ENCODE data around the gene PTEN. TPM values are rescaled to one million over a fixed set of nuclear protein-coding genes. Genes with fewer than 3 reads are reported as not detected.
"Not testable (repeated sequence)": the region's sequence is repeated elsewhere in the genome, so short reads cannot be mapped to it uniquely, and the experiment has no call there.

PTEN gene
- total RNA-seq, 1 donor from 2014 or later = 212 TPM

DNA sequence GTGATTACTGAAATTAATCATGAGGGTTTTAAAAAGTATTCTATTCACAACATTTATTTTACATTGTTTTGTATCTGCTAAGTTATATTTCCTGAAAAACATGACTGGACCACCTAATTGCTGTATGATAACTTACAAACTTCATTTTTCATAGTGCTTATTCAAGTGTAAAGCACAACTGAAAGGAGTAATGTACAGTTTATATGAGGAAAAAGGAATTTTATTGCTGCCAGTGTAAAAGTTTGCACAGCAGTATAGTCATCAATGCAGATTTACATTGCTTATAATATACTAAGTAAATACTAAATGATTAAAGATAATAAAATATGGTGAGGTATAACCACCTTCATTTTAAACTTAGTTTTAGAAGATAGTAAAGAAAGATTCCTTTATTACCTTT, 4.0 kb downstream of the PTEN start:
- FAIRE-seq (no peak), DNase-seq (ENCODE audit: low spot score in 2 of 2) (no peak)

- no peak for FAIRE-seq
- no peak for DNase-seq (ENCODE audit: low spot score in 2 of 2)
Observed at GRCh38 chr10:87868277-87868676, 4.9 kb downstream of the PTEN start.

- not testable (repeated sequence) for FAIRE-seq; DNase-seq (ENCODE audit: low spot score in 2 of 2)
Observed at GRCh38 chr10:87869139-87869538, 5.7 kb downstream of the PTEN start.

- DNase-seq (ENCODE audit: low spot score in 2 of 2) (no peak), FAIRE-seq (no peak)
Observed at GRCh38 chr10:87869773-87870551, 6.5 kb downstream of the PTEN start.

DNA sequence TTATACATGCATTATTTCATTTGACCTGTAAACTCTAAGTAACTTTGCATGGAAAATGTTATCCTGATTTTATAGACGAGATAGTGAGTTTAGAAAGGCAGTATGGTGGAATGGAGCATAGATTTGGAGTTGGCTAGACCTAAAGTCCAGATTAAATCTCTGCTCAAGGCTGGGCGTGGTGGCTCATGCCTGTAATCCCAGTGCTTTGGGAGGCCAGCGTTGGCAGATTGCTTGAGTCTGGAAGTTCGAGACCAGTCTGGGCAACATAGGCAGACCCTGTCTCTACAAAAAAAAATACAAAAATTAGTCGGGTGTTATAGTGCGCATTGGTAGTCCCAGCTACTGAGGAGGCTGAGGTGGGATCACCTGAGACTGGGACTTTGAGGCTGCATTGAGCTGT, 9.4 kb downstream of the PTEN start:
- DNase-seq (ENCODE audit: low spot score in 2 of 2) (no peak), FAIRE-seq (no peak)

DNA sequence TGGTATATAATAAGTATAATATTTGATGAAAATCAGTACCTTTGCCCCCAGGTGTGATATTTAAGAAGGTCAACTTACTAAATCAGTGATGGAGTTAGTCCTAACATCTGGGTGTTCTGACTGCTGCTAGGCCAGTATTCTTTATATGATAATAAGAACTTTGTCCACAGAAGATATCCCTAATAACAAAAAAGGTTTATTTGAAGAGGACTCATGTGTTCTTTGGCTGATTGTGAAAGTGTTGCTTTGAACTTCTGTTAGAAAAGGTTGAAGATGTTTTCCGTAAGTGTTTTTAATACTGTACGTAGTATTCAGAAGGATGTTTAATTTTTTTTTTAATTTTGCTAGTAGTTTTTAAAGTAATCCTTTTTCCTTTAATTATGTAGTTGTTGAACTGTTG, 10.2 kb downstream of the PTEN start:
- DNase-seq (ENCODE audit: low spot score in 2 of 2) (no peak), FAIRE-seq (no peak)

GRCh38 chr10:87875929-87876571, 12.6 kb downstream of the PTEN start:
- FAIRE-seq (peak; percentile 78), DNase-seq (ENCODE audit: low spot score in 2 of 2) (no peak)

GRCh38 chr10:87878664-87879459, 15.4 kb downstream of the PTEN start:
- DNase-seq (ENCODE audit: low spot score in 2 of 2) (no peak), FAIRE-seq (no peak)

DNA sequence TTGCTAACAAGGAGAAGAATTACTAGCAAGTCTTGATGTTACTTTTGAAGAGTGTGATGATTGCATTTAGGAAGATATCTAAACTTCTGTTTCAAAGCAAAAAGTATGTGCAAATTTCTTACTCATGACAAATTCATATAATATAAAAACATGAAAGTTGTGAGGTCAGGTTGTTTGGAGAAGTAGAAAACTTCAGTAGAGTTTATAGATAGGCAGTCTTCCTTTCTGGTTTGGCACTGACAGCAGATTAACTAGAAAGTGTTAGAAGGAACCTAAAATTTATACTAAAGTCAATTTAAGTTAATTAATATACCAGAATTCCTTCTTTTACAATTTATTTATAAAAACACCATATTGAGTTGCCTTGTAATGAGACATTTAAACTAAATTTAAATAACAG, 16.9 kb downstream of the PTEN start:
- FAIRE-seq = no peak
- DNase-seq (ENCODE audit: low spot score in 2 of 2) = no peak

GRCh38 chr10:87881373-87882059, 18.1 kb downstream of the PTEN start:
- not testable (repeated sequence) for DNase-seq (ENCODE audit: low spot score in 2 of 2); FAIRE-seq

GRCh38 chr10:87882555-87883294, 19.3 kb downstream of the PTEN start:
- no peak for FAIRE-seq
- no peak for DNase-seq (ENCODE audit: low spot score in 2 of 2)

DNA sequence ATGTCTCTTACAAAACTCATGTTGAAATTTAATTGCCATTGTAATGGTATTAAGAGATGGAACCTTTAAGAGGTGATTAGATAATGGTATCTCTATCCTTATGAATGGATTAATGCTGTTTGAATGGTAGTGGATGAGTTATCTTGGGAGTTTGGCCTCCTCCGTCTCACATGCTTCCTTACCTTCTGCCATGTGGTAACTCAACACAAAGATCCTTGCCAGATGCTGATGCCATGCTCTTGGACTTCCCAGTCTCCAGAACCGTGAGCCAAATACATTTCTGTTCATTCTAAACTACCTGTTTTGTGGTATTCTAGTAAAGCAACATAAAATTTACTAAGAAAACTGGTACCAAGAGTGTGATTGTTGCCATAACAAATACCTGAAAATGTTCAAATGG, 23.2 kb downstream of the PTEN start:
- FAIRE-seq (no peak), DNase-seq (ENCODE audit: low spot score in 2 of 2) (no peak)

GRCh38 chr10:87887146-87887545, 23.7 kb downstream of the PTEN start:
- DNase-seq (ENCODE audit: low spot score in 2 of 2) = no peak
- FAIRE-seq = no peak

DNA sequence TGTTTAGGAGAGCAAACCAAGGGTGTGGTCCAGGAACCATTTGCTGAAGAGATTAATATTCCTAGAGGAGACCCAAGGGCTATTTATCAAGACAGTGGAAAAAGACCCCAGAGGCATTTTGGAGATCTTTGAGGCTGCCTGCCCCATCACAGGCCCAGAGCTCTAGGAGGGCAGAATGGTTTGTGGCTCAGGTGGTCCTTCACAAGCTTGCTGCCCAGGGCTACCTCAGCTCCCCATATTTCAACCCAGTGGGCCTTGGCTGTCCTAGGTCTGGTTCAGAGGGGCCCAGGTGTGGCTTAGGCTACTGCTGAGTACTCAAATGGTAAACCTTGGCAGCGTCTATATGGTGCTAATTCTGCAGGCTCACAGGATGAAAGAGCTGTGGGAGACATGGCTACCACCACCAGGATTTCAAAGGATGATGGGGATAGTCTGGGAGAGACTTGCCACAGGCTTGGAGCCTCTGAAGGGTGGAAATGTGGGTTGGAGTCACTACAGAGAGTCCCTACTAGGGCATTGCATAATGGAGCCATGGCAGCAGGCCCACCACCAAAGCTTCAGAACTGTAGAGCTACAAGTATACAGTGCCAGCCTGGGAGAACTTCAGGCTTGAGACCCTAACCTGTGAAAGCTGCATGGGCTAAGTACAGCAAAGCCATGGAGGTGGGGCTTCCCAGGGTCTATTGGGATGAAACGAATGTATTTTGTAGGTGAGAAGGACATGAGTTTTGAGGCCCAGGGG, 24.3 kb downstream of the PTEN start:
- DNase-seq (ENCODE audit: low spot score in 2 of 2) (no peak), FAIRE-seq (no peak)

DNA sequence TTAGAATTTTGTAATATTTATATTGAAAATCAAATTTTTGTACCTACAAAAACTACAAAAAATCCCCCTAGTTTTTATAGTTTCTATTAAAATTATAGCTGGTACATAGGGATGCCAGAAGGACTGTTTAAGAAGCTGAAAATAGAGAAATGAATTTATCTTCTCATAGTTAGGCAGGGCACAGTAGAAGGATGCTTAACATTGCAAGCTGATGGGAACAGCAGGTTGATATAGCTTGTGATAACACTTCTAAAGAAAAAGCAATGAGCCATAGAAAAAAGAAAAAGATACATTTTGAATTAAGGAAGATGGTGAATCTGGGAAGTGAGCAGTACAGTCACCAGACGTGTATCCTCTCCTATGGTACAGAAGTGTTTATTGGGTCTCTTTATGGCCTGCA, 32.0 kb downstream of the PTEN start:
- FAIRE-seq (no peak), DNase-seq (ENCODE audit: low spot score in 2 of 2) (no peak)

DNA sequence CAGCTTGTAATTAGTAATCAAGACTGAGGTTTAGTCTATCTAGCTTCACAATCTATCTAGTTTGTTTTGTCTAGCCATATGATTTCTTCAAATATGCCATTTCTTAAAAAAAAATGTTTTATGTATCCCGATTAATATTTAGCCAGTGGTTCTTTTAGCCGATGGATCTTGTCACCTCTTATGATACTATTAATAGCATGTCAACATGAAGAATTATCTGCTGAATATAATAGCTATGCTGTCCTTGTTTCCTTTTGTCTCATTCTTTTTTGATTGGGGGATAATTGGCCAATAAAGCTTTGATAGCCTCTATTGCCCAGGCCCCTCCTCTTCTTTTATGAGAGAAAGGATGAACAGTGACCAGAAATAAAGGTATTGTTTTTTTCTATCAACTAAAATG, 32.8 kb downstream of the PTEN start:
- no peak for DNase-seq (ENCODE audit: low spot score in 2 of 2)
- no peak for FAIRE-seq

GRCh38 chr10:87897957-87898356, 34.5 kb downstream of the PTEN start:
- DNase-seq (ENCODE audit: low spot score in 2 of 2); FAIRE-seq: not testable (repeated sequence)

GRCh38 chr10:87903396-87903795, 40.0 kb downstream of the PTEN start:
- DNase-seq (ENCODE audit: low spot score in 2 of 2); FAIRE-seq: not testable (repeated sequence)
